ENCODE results near the gene DDO.

- TF ChIP-seq CTCF (IDR thresholded peaks at IDR 0.05), result no peak
- TF ChIP-seq POLR2A (IDR thresholded peaks at IDR 0.05), result no peak
Observed at GRCh38 chr6:110428153-110428552, 12.8 kb upstream of the DDO start.

Measured in ovary (tissue), 3 donors.